ENCODE measurements around the gene PTAR1.

The PTAR1 gene

GRCh38 chr9:69672596-69673310 is 87.1 kb downstream of the PTAR1 start:
- no peak for DNase-seq

- no peak for DNase-seq
Observed at GRCh38 chr9:69671879-69672595, 87.8 kb downstream of the PTAR1 start, which contains the start of gene APBA1. TSS of gene APBA1 (minus strand) at chr9:69672371.

- DNase-seq, result no peak
Observed at GRCh38 chr9:69671311-69671878, 88.4 kb downstream of the PTAR1 start.

DNA sequence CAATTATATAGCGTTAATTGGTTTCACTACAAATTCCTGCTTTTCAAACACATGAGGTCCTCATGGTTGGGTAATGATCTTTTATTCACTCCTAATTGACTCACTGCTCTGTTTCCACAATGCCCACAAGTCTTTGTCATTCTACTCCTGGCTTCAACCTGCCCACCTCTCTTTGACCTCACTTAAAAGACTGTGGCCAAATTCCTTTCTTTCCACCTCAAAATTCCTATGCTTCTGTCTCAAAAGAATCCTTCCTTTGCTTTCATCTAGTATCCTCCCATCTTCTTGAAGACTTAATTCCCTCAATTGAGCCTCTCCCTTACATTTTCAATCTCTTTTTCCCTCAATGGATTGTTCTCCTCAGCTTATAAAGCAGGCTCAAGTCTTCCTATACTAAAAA is 92.5 kb downstream of the PTAR1 start:
- DNase-seq, result no peak

DNA sequence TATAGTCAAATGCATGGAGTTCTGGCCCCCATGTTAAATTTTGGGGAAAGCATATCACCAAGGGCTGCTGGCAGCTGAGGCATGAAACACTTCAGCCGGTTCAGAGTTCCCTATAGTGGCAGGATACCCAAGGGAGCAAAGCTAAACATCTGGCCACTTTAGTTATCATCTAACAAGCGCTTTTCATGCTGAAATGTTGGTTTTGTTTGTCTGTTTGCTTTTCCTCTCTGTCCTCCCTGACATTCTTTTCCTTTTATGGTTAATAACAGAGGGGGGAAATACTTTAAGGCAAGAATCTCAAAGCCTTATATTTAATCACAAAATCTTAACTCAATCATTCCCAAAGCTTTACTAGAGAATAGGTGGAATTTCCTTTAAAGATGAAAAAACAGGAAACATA is 99.5 kb downstream of the PTAR1 start:
- DNase-seq, result no peak

Measured in GF-D8 (cell line).